HTERT RPE-1 (cell line): ENCODE measurements around the gene BLOC1S5.
"Not testable (repeated sequence)": the region's sequence is repeated elsewhere in the genome, so short reads cannot be mapped to it uniquely, and the experiment has no call there.

Source experiments
- in situ Hi-C: fragments of 300-500 bp; cut with MboI; formaldehyde crosslinking; loops from 4 replicates; pipeline ENCODE4 v1.14.3; 2020; ENCODE audit warnings: low sequenced_read_pairs

The BLOC1S5 gene

GRCh38 chr6:8047541-8048292 is 16.5 kb downstream of the BLOC1S5 start:
- in situ Hi-C loops, result no loop called here

- in situ Hi-C loops, result not testable (repeated sequence)
Measured at GRCh38 chr6:8045769-8046168, 18.4 kb downstream of the BLOC1S5 start.

- in situ Hi-C loops, result no loop called here
Measured at GRCh38 chr6:8043221-8043620, 21.0 kb downstream of the BLOC1S5 start.

- in situ Hi-C loops, result no loop called here
Measured at GRCh38 chr6:8041913-8042583, 22.1 kb downstream of the BLOC1S5 start.

GRCh38 chr6:8034107-8034506 is 30.1 kb downstream of the BLOC1S5 start:
- in situ Hi-C loops, result not testable (repeated sequence)

GRCh38 chr6:8030920-8031319 is 33.3 kb downstream of the BLOC1S5 start:
- in situ Hi-C loops, result no loop called here

- in situ Hi-C loops, result no loop called here
Measured at GRCh38 chr6:8029243-8029870, 34.8 kb downstream of the BLOC1S5 start.

GRCh38 chr6:8027965-8028651 is 36.1 kb downstream of the BLOC1S5 start:
- in situ Hi-C loops, result no loop called here

- in situ Hi-C loops, result no loop called here
Measured at GRCh38 chr6:8026800-8027199, 37.4 kb downstream of the BLOC1S5 start.

GRCh38 chr6:8025191-8025590 is 39.0 kb downstream of the BLOC1S5 start:
- in situ Hi-C loops, result no loop called here

- in situ Hi-C loops, result no loop called here
Measured at GRCh38 chr6:8023638-8024037, 40.6 kb downstream of the BLOC1S5 start.

- in situ Hi-C loops, result no loop called here
Measured at GRCh38 chr6:8020083-8020482, 44.1 kb downstream of the BLOC1S5 start.

- in situ Hi-C loops, result no loop called here
Measured at GRCh38 chr6:8017705-8018104, 46.5 kb downstream of the BLOC1S5 start.

GRCh38 chr6:8017276-8017701 is 46.9 kb downstream of the BLOC1S5 start:
- in situ Hi-C loops, result no loop called here

GRCh38 chr6:8014947-8015346 is 49.2 kb downstream of the BLOC1S5 start:
- in situ Hi-C loops, result no loop called here

- in situ Hi-C loops, result no loop called here
Measured at GRCh38 chr6:8013763-8014162, 50.4 kb downstream of the BLOC1S5 start.

GRCh38 chr6:8006208-8006607 is 58.0 kb downstream of the BLOC1S5 start:
- in situ Hi-C loops, result no loop called here

GRCh38 chr6:8005136-8005535 is 59.1 kb downstream of the BLOC1S5 start:
- in situ Hi-C loops, result no loop called here

- in situ Hi-C loops, result no loop called here
Measured at GRCh38 chr6:8000636-8001035, 63.6 kb downstream of the BLOC1S5 start.

GRCh38 chr6:8000188-8000596 is 64.0 kb downstream of the BLOC1S5 start:
- in situ Hi-C loops, result no loop called here

- in situ Hi-C loops, result no loop called here
Measured at GRCh38 chr6:7999201-7999600, 65.0 kb downstream of the BLOC1S5 start.
